NCI-H146 treated with DMSO at 0.1 percent for 48 hours (cell line): ENCODE data around the gene GRK5.

Experiments
- DNase-seq: peaks from one replicate; lab custom pipeline; 2025; ENCODE audit not compliant: unreplicated experiment; lab: John Stamatoyannopoulos, UW

The GRK5 gene

GRCh38 chr10:119398996-119399395 is 191.6 kb downstream of the GRK5 start:
- no peak for DNase-seq

- DNase-seq: no peak
Measured at GRCh38 chr10:119399466-119399865, 192.1 kb downstream of the GRK5 start.

GRCh38 chr10:119401671-119402395 is 194.5 kb downstream of the GRK5 start:
- no peak for DNase-seq

GRCh38 chr10:119403921-119404320 is 196.6 kb downstream of the GRK5 start:
- no peak for DNase-seq

GRCh38 chr10:119404719-119405519 is 197.5 kb downstream of the GRK5 start:
- DNase-seq: no peak

- DNase-seq: no peak
Measured at GRCh38 chr10:119405520-119405807, 198.1 kb downstream of the GRK5 start.

GRCh38 chr10:119406137-119406536 is 198.8 kb downstream of the GRK5 start:
- no peak for DNase-seq

- DNase-seq: no peak
Measured at GRCh38 chr10:119406601-119407253, 199.4 kb downstream of the GRK5 start.

- DNase-seq: no peak
Measured at GRCh38 chr10:119407254-119407777, 199.9 kb downstream of the GRK5 start.

- no peak for DNase-seq
Measured at GRCh38 chr10:119408072-119408471, 200.7 kb downstream of the GRK5 start.

GRCh38 chr10:119408969-119409371 is 201.6 kb downstream of the GRK5 start:
- no peak for DNase-seq

- DNase-seq: no peak
Measured at GRCh38 chr10:119409385-119409784, 202.0 kb downstream of the GRK5 start.

GRCh38 chr10:119409906-119410305 is 202.5 kb downstream of the GRK5 start:
- peak; percentile 16 for DNase-seq

- no peak for DNase-seq
Measured at GRCh38 chr10:119410361-119411116, 203.2 kb downstream of the GRK5 start.

- DNase-seq: no peak
Measured at GRCh38 chr10:119412244-119413092, 205.1 kb downstream of the GRK5 start.

- no peak for DNase-seq
Measured at GRCh38 chr10:119413093-119413453, 205.7 kb downstream of the GRK5 start.

- DNase-seq: no peak
Measured at GRCh38 chr10:119413471-119414080, 206.2 kb downstream of the GRK5 start.

- DNase-seq: peak; percentile 12
Measured at GRCh38 chr10:119414081-119414611, 206.8 kb downstream of the GRK5 start.

GRCh38 chr10:119415121-119415520 is 207.8 kb downstream of the GRK5 start:
- DNase-seq: no peak
